Activated naive CD4-positive, alpha-beta T cell treated with anti-CD3 and anti-CD28 coated beads, Interleukin-2, amount 50 U/mL, for 24 hours (primary cell): Measurements from ENCODE around the gene UBR4.

Experiments
- H3K27ac Mint-ChIP-seq: one replicate; pipeline ENCODE4 v1.8.0; 2021; ENCODE audit warnings: mild to moderate bottlenecking, mixed read lengths
- H3K27me3 Mint-ChIP-seq: one replicate; pipeline ENCODE4 v1.8.0; 2021; ENCODE audit warnings: mixed read lengths
- H3K36me3 Mint-ChIP-seq: one replicate; pipeline ENCODE4 v1.8.0; 2021; ENCODE audit warnings: mixed read lengths
- H3K4me1 Mint-ChIP-seq: one replicate; pipeline ENCODE4 v1.8.0; 2021; ENCODE audit warnings: mixed read lengths
- H3K4me3 Mint-ChIP-seq: one replicate; pipeline ENCODE4 v1.8.0; 2021; ENCODE audit warnings: mild to moderate bottlenecking, mixed read lengths
- H3K9me3 Mint-ChIP-seq: one replicate; pipeline ENCODE4 v1.8.0; 2021; ENCODE audit warnings: mixed read lengths

UBR4 gene

DNA sequence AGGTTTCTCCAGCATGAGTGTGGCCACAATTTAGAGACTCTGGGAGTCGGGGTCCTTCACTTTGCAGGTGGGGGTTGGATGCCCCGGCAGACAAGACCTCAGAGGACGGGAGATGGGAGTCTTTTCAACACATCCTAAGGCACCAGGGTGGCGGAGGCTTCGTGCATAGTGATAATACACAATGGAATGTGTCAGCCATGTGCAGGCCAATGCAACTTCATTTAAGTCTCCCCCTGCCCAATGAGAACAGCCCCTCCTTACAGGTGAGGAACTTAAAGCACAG, 177.7 kb downstream of the UBR4 start:
- Mint-ChIP-seq H3K27ac (no peak overlapping the region), H3K4me3 (no peak overlapping the region), H3K9me3 (no peaks in the 10 kb centered on the region), H3K36me3 (no peaks in the 10 kb centered on the region), H3K27me3 (no peaks in the 10 kb centered on the region), H3K4me1 (no peaks in the 10 kb centered on the region)

DNA sequence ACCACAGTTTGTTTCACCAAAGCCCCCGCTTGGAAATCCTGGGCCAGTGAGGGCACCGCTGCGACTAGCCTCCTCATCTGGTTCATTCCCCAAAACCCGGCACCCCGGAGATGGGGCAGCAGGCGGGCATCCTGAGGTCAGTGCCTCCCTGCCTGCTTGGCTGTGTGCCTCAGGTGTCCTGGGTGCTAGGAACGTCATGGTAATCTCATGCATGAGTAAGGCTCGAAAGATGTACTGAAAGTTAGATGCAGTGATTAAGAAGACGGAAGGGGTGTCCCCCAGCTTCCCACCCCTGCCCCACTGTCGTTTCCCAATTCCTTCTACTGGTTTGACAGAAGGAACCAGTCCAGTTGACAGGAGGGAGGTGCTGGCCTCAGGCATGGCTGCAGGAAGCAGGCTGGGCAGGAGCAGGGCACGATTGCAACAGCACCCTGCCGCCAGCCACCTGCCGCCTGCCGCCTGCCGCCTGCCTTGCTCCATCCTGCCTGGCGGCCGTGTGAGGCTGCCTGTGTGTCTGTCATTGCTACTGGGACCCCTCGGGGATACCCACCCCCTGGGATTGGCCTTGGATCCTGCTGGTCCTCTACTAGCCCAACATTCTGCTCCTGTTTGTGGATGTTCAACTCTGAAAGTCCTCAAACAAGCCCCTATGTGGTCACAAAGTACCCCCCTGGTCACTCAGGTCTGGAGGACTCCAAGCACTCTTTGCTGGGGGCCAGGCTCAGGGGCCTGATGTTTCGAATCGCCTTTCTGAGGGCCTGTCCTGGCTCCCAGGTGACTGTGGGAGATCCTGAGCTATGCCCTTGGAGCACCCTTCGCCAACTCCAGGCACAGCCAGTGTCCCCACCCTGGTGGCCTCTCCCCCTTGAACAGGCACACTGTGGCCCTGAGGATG, 180.6 kb downstream of the UBR4 start:
- H3K27ac Mint-ChIP-seq: no peak overlapping the region
- no peaks in the 10 kb centered on the region for H3K27me3 Mint-ChIP-seq
- no peak overlapping the region for H3K4me3 Mint-ChIP-seq
- H3K4me1 Mint-ChIP-seq: no peaks in the 10 kb centered on the region
- no peaks in the 10 kb centered on the region for H3K36me3 Mint-ChIP-seq
- H3K9me3 Mint-ChIP-seq: peaks cover under 1% of the 10 kb centered on the region

DNA sequence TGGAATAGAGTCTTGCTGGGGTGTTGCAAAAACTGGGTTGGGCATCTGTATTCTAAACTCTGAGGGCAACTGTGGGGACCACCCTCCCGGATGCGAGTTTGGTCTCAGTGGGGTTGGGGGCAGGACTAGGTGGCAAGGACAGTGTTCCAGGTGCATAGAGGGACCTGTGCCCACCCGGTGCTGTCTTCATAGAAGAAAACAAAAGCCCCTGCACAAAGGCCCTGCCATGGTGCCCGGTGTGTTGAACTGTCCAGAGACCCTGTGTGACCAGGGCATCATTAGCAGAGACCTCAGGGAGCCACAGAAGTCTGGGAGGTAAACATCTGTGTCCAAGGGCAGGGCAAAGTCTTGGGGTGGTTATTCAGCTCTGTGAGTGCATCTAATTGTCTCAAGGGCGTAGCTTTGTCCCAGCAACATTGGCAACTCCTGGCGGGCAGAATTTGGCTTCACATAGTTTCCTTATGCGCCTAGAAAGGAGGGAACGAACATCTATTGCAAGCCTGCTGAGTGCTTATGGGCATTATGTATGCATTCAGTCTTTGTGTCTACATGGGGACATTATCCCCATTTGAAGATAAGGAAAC, 181.4 kb downstream of the UBR4 start:
- H3K27me3 Mint-ChIP-seq: peaks cover 7% of the 10 kb centered on the region
- H3K36me3 Mint-ChIP-seq: peaks cover 2% of the 10 kb centered on the region
- H3K27ac Mint-ChIP-seq: no peak overlapping the region
- H3K4me1 Mint-ChIP-seq: no peaks in the 10 kb centered on the region
- H3K9me3 Mint-ChIP-seq: peaks cover 6% of the 10 kb centered on the region
- no peak overlapping the region for H3K4me3 Mint-ChIP-seq

DNA sequence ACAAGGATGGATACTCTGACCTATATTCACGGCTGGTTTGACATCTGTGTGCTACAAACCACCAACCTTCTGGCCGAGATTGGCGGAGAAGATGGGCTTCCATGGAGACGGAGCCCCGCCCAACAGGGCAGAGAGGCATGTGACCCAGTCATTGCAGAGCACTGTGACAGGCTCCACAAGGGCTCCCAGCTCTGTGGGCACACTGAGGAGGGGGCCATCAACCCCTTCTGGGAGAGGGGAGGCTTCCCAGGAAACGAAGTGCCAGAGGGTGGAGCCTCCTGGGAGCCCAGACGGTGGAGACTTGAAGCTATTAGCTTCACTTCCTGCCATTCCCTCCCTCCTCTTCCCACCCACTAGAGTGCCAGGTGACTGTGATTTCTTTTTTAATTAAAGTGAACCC, 182.0 kb downstream of the UBR4 start:
- Mint-ChIP-seq H3K27ac (no peak overlapping the region), H3K27me3 (peaks cover 7% of the 10 kb centered on the region), H3K36me3 (peaks cover 2% of the 10 kb centered on the region), H3K4me1 (no peaks in the 10 kb centered on the region), H3K9me3 (peaks cover 10% of the 10 kb centered on the region), H3K4me3 (no peak overlapping the region)
